CD4-positive, alpha-beta memory T cell (primary cell): ENCODE data around the gene RIMBP2. TPM values are rescaled to one million over a fixed set of nuclear protein-coding genes. Genes with fewer than 3 reads are reported as not detected.
"Not testable (repeated sequence)": the region's sequence is repeated elsewhere in the genome, so short reads cannot be mapped to it uniquely, and the experiment has no call there.

Experiments
- CTCF ChIA-PET: fragments of 350-600 bp; sonication (Branson Sonifier 250); formaldehyde crosslinking; loops from one replicate; lab custom pipeline; 2021; ENCODE audit warnings: inconsistent platforms; ENCODE audit not compliant: partially characterized antibody; lab: Charles Lee
- POLR2A ChIA-PET: fragments of 350-600 bp; sonication (Branson Sonifier 250); formaldehyde crosslinking; loops from one replicate; lab custom pipeline; 2021; ENCODE audit not compliant: partially characterized antibody; lab: Charles Lee
- DNase-seq, 5 donors: peaks; one replicate each; pipeline versions ENCODE4 v3.0.0 to v3.0.0-alpha.2; 2020 to 2022; ENCODE audit warnings: mixed read lengths in 1 of 5
- H3K27ac ChIP-seq: one replicate; pipeline ENCODE4 v1.7.0; 2013; ENCODE audit warnings: low read depth, low read length
- H3K27me3 ChIP-seq: 2 replicates; pipeline ENCODE4 v1.7.0; 2013; ENCODE audit warnings: mild to moderate bottlenecking, low read length, moderate library complexity; ENCODE audit not compliant: insufficient read depth
- H3K36me3 ChIP-seq: 2 replicates; pipeline ENCODE4 v1.7.0; 2013; ENCODE audit warnings: mild to moderate bottlenecking, low read length, moderate library complexity; ENCODE audit not compliant: insufficient read depth
- H3K4me1 ChIP-seq: 2 replicates; pipeline ENCODE4 v1.7.0; 2013; ENCODE audit warnings: mild to moderate bottlenecking, low read length, moderate library complexity; ENCODE audit not compliant: insufficient read depth
- H3K4me3 ChIP-seq, 2 donors: one replicate each; pipeline ENCODE4 v1.7.0; 2013; ENCODE audit warnings: low read length in 2 of 2, mild to moderate bottlenecking in 1 of 2
- H3K9me3 ChIP-seq, 2 donors: one replicate each; pipeline ENCODE4 v1.7.0; 2013; ENCODE audit warnings: low read length in 2 of 2, control low read depth in 1 of 2; ENCODE audit not compliant: control insufficient read depth in 1 of 2
- H3K27ac Mint-ChIP-seq, 7 donors: one replicate each; pipeline ENCODE4 v1.8.0; 2020 to 2021; ENCODE audit warnings: mixed read lengths in 7 of 7, mild to moderate bottlenecking in 6 of 7, inconsistent platforms in 3 of 7, moderate library complexity in 3 of 7
- H3K27me3 Mint-ChIP-seq, 2 donors: one replicate each; pipeline ENCODE4 v1.8.0; 2020 to 2021; ENCODE audit warnings: mixed read lengths in 2 of 2
- H3K36me3 Mint-ChIP-seq, 2 donors: one replicate each; pipeline ENCODE4 v1.8.0; 2020 to 2021; ENCODE audit warnings: mixed read lengths in 2 of 2, inconsistent platforms in 1 of 2, mild to moderate bottlenecking in 1 of 2
- H3K4me1 Mint-ChIP-seq, 4 donors: one replicate each; pipeline ENCODE4 v1.8.0; 2020 to 2021; ENCODE audit warnings: mixed read lengths in 4 of 4, mild to moderate bottlenecking in 1 of 4
- H3K4me3 Mint-ChIP-seq, 8 donors: one replicate each; pipeline ENCODE4 v1.8.0; 2020 to 2021; ENCODE audit warnings: mixed read lengths in 8 of 8, mild to moderate bottlenecking in 7 of 8, moderate library complexity in 6 of 8, inconsistent platforms in 3 of 8
- H3K9me3 Mint-ChIP-seq, 8 donors: one replicate each; pipeline ENCODE4 v1.8.0; 2020 to 2021; ENCODE audit warnings: mixed read lengths in 8 of 8, mild to moderate bottlenecking in 5 of 8, inconsistent platforms in 3 of 8, moderate library complexity in 1 of 8
- intact Hi-C: fragments of 100-400 bp; cut with micrococcal nuclease; formaldehyde crosslinking; loops from one replicate; pipeline ENCODE4 v1.15.1; 2023
- polyA plus RNA-seq, 2 donors: library from polyadenylated mRNA; unstranded; fragments of 300-500 nt; fragmentation: Illumina TruSeq; gene quantifications; one replicate each; pipeline ENCODE4 v1.2.3, GENCODE V29; 2021
- total RNA-seq, 2 experiments: library from RNA; stranded (reverse); gene quantifications; one replicate each; pipeline ENCODE4 v1.2.3, GENCODE V29; 2021

Gene RIMBP2
- total and polyA plus RNA-seq, 4 experiments from 2014 or later: 0.20 TPM; not detected in 3

DNA sequence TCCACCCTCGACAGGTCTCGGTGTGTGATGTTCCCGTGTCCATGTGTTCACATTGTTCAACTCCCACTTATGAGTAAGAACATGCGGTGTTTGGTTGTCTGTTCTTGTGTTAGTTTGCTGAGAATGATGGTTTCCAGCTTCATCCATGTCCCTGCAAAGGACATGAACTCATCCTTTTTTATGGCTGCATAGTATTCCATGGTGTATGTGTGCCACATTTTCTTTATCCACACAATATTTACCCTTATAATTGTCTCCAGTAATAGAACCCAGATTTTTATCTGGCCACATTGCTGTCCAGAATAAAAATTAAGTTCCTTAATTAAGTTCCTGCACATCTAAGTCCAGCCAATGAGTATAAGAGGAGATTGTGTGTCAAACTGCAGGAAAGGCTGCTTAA is 22.3 kb upstream of the RIMBP2 start:
- H3K36me3 Mint-ChIP-seq, DNase-seq, H3K27ac Mint-ChIP-seq, H3K27me3 ChIP-seq, H3K36me3 ChIP-seq, H3K4me3 Mint-ChIP-seq, H3K27ac ChIP-seq, H3K4me1 Mint-ChIP-seq, POLR2A ChIA-PET, H3K4me1 ChIP-seq, H3K9me3 ChIP-seq, H3K4me3 ChIP-seq, intact Hi-C loops: not testable (repeated sequence)
- CTCF ChIA-PET: interaction anchor here (0.9 kb wide), 1 partner anchor 9 kb away, joined by 3 read pairs; no protein-coding TSS in a partner anchor
- Mint-ChIP-seq H3K27me3 (peaks cover 10 to 15% of the 10 kb centered on the region in 2 donors), H3K9me3 (peaks cover 0 to 17% (median 4%) of the 10 kb centered on the region in 8 donors)

DNA sequence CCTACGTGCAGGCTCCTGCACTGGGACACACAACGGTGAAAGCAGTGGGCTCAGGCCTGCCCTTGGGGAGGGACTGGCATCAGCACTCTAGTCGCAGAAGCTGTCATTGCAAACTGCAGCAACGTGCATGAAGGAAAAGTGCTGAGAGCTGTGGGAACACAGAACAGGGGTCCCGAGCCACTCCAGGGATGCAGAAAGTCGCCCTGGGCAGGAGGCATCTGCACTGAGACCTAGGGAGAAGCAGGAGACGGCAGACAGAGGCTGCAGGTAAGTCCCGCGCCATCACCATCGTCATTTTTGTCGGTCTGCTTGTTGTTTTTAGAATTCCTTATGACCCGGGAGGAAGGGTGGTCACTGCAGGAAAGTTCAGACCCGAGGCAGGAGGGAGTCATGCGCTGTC is 21.6 kb upstream of the RIMBP2 start:
- Histone ChIP-seq H3K36me3 (no peaks in the 10 kb centered on the region), H3K27me3 (no peaks in the 10 kb centered on the region), H3K4me3 (no peak overlapping the region), H3K27ac (no peak overlapping the region), H3K4me1 (no peaks in the 10 kb centered on the region), H3K9me3 (no peaks in the 10 kb centered on the region)
- peaks cover 0 to 17% (median 4%) of the 10 kb centered on the region in 8 donors for H3K9me3 Mint-ChIP-seq
- POLR2A ChIA-PET: no interaction called here
- H3K36me3 Mint-ChIP-seq: no peaks in the 10 kb centered on the region
- H3K4me3 Mint-ChIP-seq: no peak overlapping the region
- H3K27ac Mint-ChIP-seq: no peak overlapping the region
- H3K4me1 Mint-ChIP-seq: no peaks in the 10 kb centered on the region
- peaks cover 10 to 16% of the 10 kb centered on the region in 2 donors for H3K27me3 Mint-ChIP-seq
- CTCF ChIA-PET: interaction anchor here (1.7 kb wide), 1 partner anchor 10 kb away, joined by 6 read pairs; no protein-coding TSS in a partner anchor
- no peak for DNase-seq
- intact Hi-C loops: no loop called here

DNA sequence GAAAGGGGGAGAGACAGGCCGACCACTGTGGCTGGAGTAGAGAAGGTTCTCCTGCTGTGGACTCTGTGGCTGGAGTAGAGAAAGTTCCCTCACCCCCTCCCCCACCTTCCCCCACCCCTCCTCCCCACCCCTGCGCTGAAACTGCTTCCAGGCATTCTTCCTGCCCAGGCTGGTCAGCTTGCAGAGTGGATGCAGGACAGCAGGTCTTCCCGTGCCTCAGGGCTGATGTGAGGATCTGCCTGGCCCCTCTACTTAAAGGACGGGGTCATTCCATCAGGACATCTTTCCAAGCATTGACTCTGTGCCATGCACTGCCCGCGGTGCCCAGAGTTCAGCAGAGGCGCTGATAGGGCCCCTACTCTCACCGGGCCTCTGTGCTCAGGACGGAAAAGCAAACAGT is 13.2 kb upstream of the RIMBP2 start:
- Mint-ChIP-seq H3K4me3 (no peak overlapping the region), H3K9me3 (peaks cover 0 to 25% (median 14%) of the 10 kb centered on the region in 8 donors), H3K36me3 (no peaks in the 10 kb centered on the region), H3K27me3 (peaks cover 4 to 7% of the 10 kb centered on the region in 2 donors), H3K4me1 (no peaks in the 10 kb centered on the region), H3K27ac (no peak overlapping the region)
- ChIA-PET CTCF (no interaction called here), POLR2A (no interaction called here)
- no peak for DNase-seq
- H3K36me3 ChIP-seq: no peaks in the 10 kb centered on the region
- no peaks in the 10 kb centered on the region for H3K4me1 ChIP-seq
- no peak overlapping the region for H3K27ac ChIP-seq
- no peak overlapping the region for H3K4me3 ChIP-seq
- no peaks in the 10 kb centered on the region for H3K27me3 ChIP-seq
- intact Hi-C loops: no loop called here
- no peaks in the 10 kb centered on the region for H3K9me3 ChIP-seq

DNA sequence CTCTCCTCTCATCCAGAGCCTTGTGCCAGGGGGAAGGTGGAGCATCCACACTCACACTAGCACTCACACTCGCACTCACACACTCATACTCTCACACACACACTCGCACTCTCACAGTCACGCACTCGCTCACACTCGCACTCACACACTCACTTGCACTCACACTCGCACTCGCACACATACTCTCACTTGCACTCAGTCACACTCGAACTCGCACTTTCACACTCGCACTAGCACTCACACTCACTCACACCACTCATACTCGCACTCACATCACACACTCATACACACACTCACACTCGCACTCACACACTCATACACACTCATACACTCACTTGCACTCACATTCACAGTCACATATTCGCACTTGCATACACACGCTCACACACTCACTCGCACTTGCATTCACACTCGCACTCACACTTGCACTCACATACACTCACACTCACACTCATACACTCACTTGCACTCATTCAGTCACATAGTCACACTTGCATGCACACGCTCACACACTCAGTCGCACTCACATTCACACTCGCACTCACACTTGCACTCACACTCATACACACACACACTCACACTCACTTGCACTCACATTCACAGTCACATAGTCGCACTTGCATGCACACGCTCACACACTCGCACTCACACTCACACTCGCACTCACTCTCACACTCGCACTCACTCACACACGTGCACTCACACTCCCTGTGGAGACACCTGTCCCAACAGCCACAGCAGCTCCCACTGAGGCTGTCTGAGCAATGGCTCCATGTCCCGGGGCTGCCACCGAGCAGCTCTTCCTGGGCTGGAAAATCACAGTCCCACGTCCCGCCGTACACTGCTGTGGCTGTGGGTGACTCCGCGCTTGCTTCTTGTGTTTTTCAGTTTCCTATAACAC is 12.3 kb upstream of the RIMBP2 start:
- Histone ChIP-seq H3K9me3 (no peaks in the 10 kb centered on the region), H3K27ac (no peak overlapping the region), H3K4me3 (no peak overlapping the region), H3K4me1 (no peaks in the 10 kb centered on the region), H3K36me3 (no peaks in the 10 kb centered on the region), H3K27me3 (no peaks in the 10 kb centered on the region)
- intact Hi-C loops: no loop called here
- Mint-ChIP-seq H3K36me3 (no peaks in the 10 kb centered on the region), H3K9me3 (peaks cover 0 to 34% (median 21%) of the 10 kb centered on the region in 8 donors), H3K27ac (no peak overlapping the region), H3K27me3 (peaks cover 2 to 6% of the 10 kb centered on the region in 2 donors), H3K4me3 (no peak overlapping the region), H3K4me1 (no peaks in the 10 kb centered on the region)
- CTCF ChIA-PET: no interaction called here
- POLR2A ChIA-PET: no interaction called here
- DNase-seq: no peak

DNA sequence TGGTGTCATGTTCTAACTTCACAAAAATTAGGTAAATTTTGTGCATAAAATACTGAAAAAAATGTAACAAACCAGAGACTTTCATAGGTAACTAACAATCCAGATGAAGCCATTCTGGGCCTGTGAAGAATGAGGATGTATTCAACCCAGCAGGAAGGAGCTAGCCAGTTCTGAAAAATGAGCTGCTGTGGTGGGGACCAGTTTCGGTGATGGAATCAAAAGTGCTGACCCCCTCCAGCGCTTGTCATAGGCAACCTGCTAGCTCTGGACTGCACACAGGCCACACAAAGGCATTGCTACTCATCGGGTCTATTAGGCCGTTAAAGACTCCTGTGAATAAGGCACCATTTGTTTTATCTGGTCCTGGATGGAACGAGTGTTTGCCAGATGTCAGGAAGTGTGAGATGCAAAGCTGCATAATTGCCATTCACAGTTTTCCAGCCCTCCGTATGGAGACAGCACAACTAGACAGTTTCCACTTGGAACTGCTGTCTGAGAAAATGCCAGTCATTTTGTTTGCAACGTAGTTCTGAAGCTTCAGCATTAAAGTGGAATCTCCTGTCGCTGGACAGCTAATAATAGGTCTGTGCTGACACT is 3.3 kb upstream of the RIMBP2 start:
- peaks cover 2 to 36% (median 30%) of the 10 kb centered on the region in 8 donors for H3K9me3 Mint-ChIP-seq
- peaks cover 1 to 3% of the 10 kb centered on the region in 2 donors for H3K36me3 Mint-ChIP-seq
- Histone ChIP-seq H3K36me3 (no peaks in the 10 kb centered on the region), H3K9me3 (peaks cover 0 to 4% of the 10 kb centered on the region in 2 donors), H3K4me1 (no peaks in the 10 kb centered on the region), H3K27me3 (no peaks in the 10 kb centered on the region), H3K27ac (no peak overlapping the region), H3K4me3 (no peak overlapping the region)
- H3K27me3 Mint-ChIP-seq: peaks cover 18 to 24% of the 10 kb centered on the region in 2 donors
- intact Hi-C loops: no loop called here
- peak overlapping the region in 1 of 8 donors; percentile 20 for H3K4me3 Mint-ChIP-seq
- no peak for DNase-seq
- ChIA-PET CTCF (no interaction called here), POLR2A (no interaction called here)
- peaks cover 0 to 11% (median 5%) of the 10 kb centered on the region in 4 donors for H3K4me1 Mint-ChIP-seq
- H3K27ac Mint-ChIP-seq: no peak overlapping the region

DNA sequence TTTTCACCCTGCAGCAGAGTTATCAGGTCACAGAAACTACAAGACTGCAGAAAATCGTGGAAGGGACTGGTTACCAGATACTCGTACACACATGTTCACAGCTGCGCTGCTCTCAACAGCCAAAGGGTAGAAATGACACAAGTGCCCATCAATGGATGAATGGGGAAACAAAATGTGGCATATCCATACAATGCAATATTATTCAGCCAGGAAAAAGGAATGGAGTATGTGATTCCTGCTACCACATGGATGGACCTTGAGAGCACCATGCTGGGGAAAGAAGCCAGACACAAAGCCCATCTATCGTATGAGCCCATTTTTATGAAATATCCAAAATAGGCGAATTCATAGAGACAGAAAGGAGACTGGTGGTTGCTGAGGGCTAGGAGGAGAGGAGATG is 1.7 kb upstream of the RIMBP2 start:
- no peaks in the 10 kb centered on the region for H3K36me3 ChIP-seq
- H3K9me3 ChIP-seq: peaks cover 0 to 4% of the 10 kb centered on the region in 2 donors
- no peak overlapping the region for H3K27ac Mint-ChIP-seq
- H3K27ac ChIP-seq: no peak overlapping the region
- ChIA-PET POLR2A (no interaction called here), CTCF (no interaction called here)
- H3K4me1 ChIP-seq: no peaks in the 10 kb centered on the region
- no peak overlapping the region for H3K4me3 ChIP-seq
- H3K9me3 Mint-ChIP-seq: peaks cover 2 to 22% (median 19%) of the 10 kb centered on the region in 8 donors
- no peak for DNase-seq
- H3K4me1 Mint-ChIP-seq: peaks cover 3 to 20% (median 5%) of the 10 kb centered on the region in 4 donors
- no peak overlapping the region for H3K4me3 Mint-ChIP-seq
- intact Hi-C loops: no loop called here
- H3K27me3 Mint-ChIP-seq: peaks cover 21 to 31% of the 10 kb centered on the region in 2 donors
- peaks cover 1 to 3% of the 10 kb centered on the region in 2 donors for H3K36me3 Mint-ChIP-seq
- no peaks in the 10 kb centered on the region for H3K27me3 ChIP-seq

DNA sequence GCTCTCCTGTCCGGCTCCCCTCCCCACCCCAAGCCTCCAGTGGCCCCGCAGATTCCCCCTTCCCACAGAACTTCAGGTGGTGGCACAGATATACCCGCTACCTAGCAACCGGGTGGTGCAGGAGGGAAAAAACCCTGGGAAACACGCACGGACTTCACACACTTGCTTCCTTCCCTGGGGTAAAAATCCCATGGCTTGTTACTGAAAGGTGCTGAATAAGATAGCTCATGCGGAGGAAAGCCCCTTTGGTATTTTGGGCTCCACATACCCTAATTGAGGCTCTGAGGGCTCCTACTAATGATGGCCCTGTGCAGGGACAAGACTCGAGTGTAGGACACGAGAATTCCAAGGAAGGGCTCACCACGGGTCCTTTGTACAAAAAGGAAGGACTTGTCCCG is 869 bp upstream of the RIMBP2 start:
- no peak overlapping the region for H3K4me3 Mint-ChIP-seq
- no peaks in the 10 kb centered on the region for H3K36me3 ChIP-seq
- no peaks in the 10 kb centered on the region for H3K27me3 ChIP-seq
- ChIA-PET POLR2A (no interaction called here), CTCF (no interaction called here)
- no peak overlapping the region for H3K4me3 ChIP-seq
- H3K9me3 Mint-ChIP-seq: peaks cover 0 to 15% (median 11%) of the 10 kb centered on the region in 8 donors
- H3K27ac Mint-ChIP-seq: no peak overlapping the region
- no peak for DNase-seq
- H3K4me1 Mint-ChIP-seq: peaks cover 6 to 20% (median 6%) of the 10 kb centered on the region in 4 donors
- H3K27me3 Mint-ChIP-seq: peaks cover 19 to 34% of the 10 kb centered on the region in 2 donors
- H3K27ac ChIP-seq: no peak overlapping the region
- H3K9me3 ChIP-seq: no peaks in the 10 kb centered on the region
- peaks cover 0 to 3% of the 10 kb centered on the region in 2 donors for H3K36me3 Mint-ChIP-seq
- H3K4me1 ChIP-seq: no peaks in the 10 kb centered on the region
- intact Hi-C loops: no loop called here
